Measurements from ENCODE around the gene LAG3. TPM values are rescaled to one million over a fixed set of nuclear protein-coding genes. Genes with fewer than 3 reads are reported as not detected.
A peak's percentile ranks its signal among the peaks of the same experiment; 100 is the strongest.

LAG3 gene
- total RNA-seq, 1 donor from 2014 or later = 7.3 TPM

DNA sequence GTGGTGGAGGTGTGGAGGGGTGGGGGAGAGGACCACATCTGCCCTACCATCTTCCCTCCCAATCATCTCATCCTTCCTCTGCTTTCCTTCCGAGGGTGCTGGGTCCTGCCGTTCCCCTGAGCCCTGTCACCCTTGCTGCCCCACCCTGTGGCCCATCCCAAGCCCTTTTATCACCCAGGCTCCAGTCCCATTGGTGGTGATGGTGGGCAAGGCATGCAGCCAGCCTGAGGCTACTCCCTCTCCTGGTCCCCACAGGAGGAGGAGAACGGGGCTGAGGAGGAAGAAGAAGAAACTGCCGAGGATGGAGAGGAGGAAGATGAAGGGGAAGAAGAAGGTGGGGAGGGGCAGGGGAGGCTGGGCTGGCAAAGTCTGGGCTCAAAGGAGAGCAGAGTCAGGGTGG, 2.7 kb upstream of the LAG3 start:
- H3K27ac Mint-ChIP-seq (ENCODE audit: unreplicated experiment) = peak overlapping the region; percentile 99
- H3K36me3 Mint-ChIP-seq (ENCODE audit: unreplicated experiment) = peaks cover 7% of the 10 kb centered on the region
- DNase-seq = no peak
- peak overlapping the region; percentile 99 for H3K4me3 Mint-ChIP-seq (ENCODE audit: unreplicated experiment)
- peaks cover 45% of the 10 kb centered on the region for H3K27me3 Mint-ChIP-seq (ENCODE audit: unreplicated experiment)
- peaks cover 16% of the 10 kb centered on the region for H3K4me1 Mint-ChIP-seq (ENCODE audit: low read depth, unreplicated experiment)
- peaks cover 43% of the 10 kb centered on the region for H3K9me3 Mint-ChIP-seq (ENCODE audit: unreplicated experiment)
- TF ChIP-seq CTCF (IDR thresholded peaks at IDR 0.05; ENCODE audit: partially characterized antibody, unreplicated experiment) = no peak

DNA sequence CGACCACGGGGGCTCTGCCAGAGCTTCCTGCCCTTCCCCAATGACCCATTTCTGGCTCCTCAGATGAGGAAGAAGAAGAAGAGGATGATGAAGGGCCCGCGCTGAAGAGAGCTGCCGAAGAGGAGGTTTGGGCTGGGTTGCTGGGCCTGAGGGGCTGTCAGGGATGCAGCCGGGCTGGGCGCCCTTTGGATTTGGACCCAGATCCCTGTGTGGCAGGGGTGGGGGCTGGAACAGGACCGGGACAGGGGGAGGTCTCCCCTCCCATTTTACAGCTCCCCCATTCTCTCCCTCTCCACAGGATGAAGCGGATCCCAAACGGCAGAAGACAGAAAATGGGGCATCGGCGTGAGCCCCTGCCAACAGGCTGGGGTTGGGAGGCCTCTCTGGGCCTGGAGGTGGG, 2.2 kb upstream of the LAG3 start:
- Mint-ChIP-seq H3K9me3 (ENCODE audit: unreplicated experiment) (peaks cover 40% of the 10 kb centered on the region), H3K36me3 (ENCODE audit: unreplicated experiment) (peaks cover 11% of the 10 kb centered on the region), H3K27ac (ENCODE audit: unreplicated experiment) (no peak overlapping the region), H3K27me3 (ENCODE audit: unreplicated experiment) (peaks cover 46% of the 10 kb centered on the region), H3K4me3 (ENCODE audit: unreplicated experiment) (peak overlapping the region; percentile 99), H3K4me1 (ENCODE audit: low read depth, unreplicated experiment) (peaks cover 13% of the 10 kb centered on the region)
- no peak for TF ChIP-seq CTCF (IDR thresholded peaks at IDR 0.05; ENCODE audit: partially characterized antibody, unreplicated experiment)
- no peak for DNase-seq

- Mint-ChIP-seq H3K36me3 (ENCODE audit: unreplicated experiment) (peaks cover 11% of the 10 kb centered on the region), H3K4me3 (ENCODE audit: unreplicated experiment) (peak overlapping the region; percentile 42), H3K27me3 (ENCODE audit: unreplicated experiment) (peaks cover 41% of the 10 kb centered on the region), H3K9me3 (ENCODE audit: unreplicated experiment) (peaks cover 36% of the 10 kb centered on the region), H3K4me1 (ENCODE audit: low read depth, unreplicated experiment) (peaks cover 9% of the 10 kb centered on the region), H3K27ac (ENCODE audit: unreplicated experiment) (peak overlapping the region; percentile 64)
- TF ChIP-seq CTCF (IDR thresholded peaks at IDR 0.05; ENCODE audit: partially characterized antibody, unreplicated experiment) = no peak
- no peak for DNase-seq
These were observed 1.7 kb upstream of the LAG3 start for GRCh38 chr12:6770600-6770999.

GRCh38 chr12:6771091-6771495, 1.2 kb upstream of the LAG3 start:
- no peak overlapping the region for H3K27ac Mint-ChIP-seq (ENCODE audit: unreplicated experiment)
- peak overlapping the region; percentile 42 for H3K4me3 Mint-ChIP-seq (ENCODE audit: unreplicated experiment)

More at GRCh38 chr12:6771091-6771495, 1.2 kb upstream of the LAG3 start:
- Mint-ChIP-seq H3K4me1 (ENCODE audit: low read depth, unreplicated experiment) (peaks cover 9% of the 10 kb centered on the region), H3K36me3 (ENCODE audit: unreplicated experiment) (peaks cover 11% of the 10 kb centered on the region), H3K27me3 (ENCODE audit: unreplicated experiment) (peaks cover 37% of the 10 kb centered on the region), H3K9me3 (ENCODE audit: unreplicated experiment) (peaks cover 33% of the 10 kb centered on the region)
- no peak for TF ChIP-seq CTCF (IDR thresholded peaks at IDR 0.05; ENCODE audit: partially characterized antibody, unreplicated experiment)
- DNase-seq = no peak

Measured in glutamatergic neuron (in vitro differentiated cells).